ENCODE data around the gene AGA. TPM values are rescaled to one million over a fixed set of nuclear protein-coding genes. Genes with fewer than 3 reads are reported as not detected.

The AGA gene
- total and polyA plus RNA-seq, 9 donors = 8.9 to 25.0 (median 17.6) TPM

DNA sequence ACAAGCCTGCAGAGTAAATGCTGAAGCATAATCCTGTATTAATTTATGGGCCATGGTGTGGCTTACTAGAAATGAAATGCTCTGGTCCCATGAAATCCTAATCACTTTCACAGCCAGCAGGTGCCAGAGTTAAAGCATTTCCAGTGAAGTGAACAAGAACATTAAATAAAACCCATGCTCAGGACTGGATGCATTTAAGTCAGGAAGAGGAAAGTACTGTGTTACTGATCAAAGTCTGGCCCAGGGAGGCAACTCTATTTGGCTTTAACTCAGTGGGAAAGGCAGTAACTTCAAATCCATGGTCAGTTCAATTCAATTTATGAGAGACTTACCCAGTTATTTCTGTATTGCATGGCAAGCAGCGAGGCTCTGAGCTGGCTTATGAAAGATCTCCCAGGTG is 29.2 kb downstream of the AGA start:
- H3K27me3 ChIP-seq = no peaks in the 10 kb centered on the region
- no peak overlapping the region for H3K27ac ChIP-seq
- no peak overlapping the region for H3K4me3 ChIP-seq
- intact Hi-C loops (cut with DNase I) = no loop called here
- 88 to 97% (median 92%) methylated on average over 1 of the region's 1 CpG for WGBS, 3 donors
- no peaks in the 10 kb centered on the region for H3K9me3 ChIP-seq
- no peaks in the 10 kb centered on the region for H3K4me1 ChIP-seq (ENCODE audit: insufficient read depth)
- DNase-seq = no peak
- TF ChIP-seq EP300 (IDR thresholded peaks at IDR 0.05) (no peak), POLR2A (IDR thresholded peaks at IDR 0.05) (no peak)
- TF ChIP-seq, protein P1, sequence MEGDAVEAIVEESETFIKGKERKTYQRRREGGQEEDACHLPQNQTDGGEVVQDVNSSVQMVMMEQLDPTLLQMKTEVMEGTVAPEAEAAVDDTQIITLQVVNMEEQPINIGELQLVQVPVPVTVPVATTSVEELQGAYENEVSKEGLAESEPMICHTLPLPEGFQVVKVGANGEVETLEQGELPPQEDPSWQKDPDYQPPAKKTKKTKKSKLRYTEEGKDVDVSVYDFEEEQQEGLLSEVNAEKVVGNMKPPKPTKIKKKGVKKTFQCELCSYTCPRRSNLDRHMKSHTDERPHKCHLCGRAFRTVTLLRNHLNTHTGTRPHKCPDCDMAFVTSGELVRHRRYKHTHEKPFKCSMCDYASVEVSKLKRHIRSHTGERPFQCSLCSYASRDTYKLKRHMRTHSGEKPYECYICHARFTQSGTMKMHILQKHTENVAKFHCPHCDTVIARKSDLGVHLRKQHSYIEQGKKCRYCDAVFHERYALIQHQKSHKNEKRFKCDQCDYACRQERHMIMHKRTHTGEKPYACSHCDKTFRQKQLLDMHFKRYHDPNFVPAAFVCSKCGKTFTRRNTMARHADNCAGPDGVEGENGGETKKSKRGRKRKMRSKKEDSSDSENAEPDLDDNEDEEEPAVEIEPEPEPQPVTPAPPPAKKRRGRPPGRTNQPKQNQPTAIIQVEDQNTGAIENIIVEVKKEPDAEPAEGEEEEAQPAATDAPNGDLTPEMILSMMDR (IDR thresholded peaks at IDR 0.05) = no peak
- no peaks in the 10 kb centered on the region for H3K36me3 ChIP-seq

DNA sequence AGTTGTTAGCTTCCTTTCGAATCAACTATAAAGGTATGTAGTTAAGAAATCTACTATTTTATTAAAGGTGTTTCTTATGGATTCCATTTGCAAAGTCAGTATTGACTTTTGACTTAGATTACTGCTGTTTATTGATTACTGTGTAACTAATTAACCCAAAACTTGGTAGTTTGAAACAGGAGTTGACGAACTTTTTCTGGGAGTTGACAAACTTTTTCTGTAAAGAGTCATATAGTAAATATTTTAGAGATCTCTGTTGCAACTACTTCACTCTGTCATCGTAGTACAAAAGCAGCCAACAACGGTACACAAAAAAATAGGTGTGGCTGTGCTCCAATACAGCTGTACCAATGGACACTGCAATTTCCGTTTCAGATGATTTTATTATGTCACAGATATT is 30.2 kb downstream of the AGA start:
- Histone ChIP-seq H3K27ac (no peak overlapping the region), H3K9me3 (no peaks in the 10 kb centered on the region), H3K4me1 (ENCODE audit: insufficient read depth) (no peaks in the 10 kb centered on the region), H3K36me3 (no peaks in the 10 kb centered on the region), H3K27me3 (no peaks in the 10 kb centered on the region), H3K4me3 (no peak overlapping the region)
- no peak for DNase-seq
- 71 to 72% (median 72%) methylated on average over 5 of the region's 5 CpGs for WGBS, 3 donors
- TF ChIP-seq EP300 (IDR thresholded peaks at IDR 0.05) = no peak
- TF ChIP-seq POLR2A (IDR thresholded peaks at IDR 0.05) = no peak
- TF ChIP-seq, protein P1 (IDR thresholded peaks at IDR 0.05) = no peak
- intact Hi-C loops (cut with DNase I) = no loop called here

DNA sequence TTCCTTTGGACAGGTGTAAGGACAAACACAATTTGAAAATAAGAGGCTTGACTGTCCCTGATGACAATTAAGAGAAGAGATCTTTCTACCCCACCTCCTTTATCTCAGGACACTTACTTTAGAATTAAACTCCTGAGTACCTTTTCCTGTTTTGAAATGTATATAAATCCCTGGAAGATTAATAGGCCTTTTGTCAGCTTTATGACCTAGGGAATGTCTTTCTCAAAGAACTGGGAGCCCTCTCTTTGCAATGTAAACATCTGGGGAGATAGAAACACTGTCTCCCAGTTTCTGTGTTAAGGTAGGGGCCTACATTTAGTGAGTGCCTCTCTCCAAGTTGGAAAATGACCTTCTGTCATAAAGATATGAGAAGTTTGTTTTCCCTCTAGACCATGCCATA is 31.7 kb downstream of the AGA start:
- Histone ChIP-seq H3K27me3 (no peaks in the 10 kb centered on the region), H3K36me3 (no peaks in the 10 kb centered on the region), H3K4me1 (ENCODE audit: insufficient read depth) (no peaks in the 10 kb centered on the region), H3K9me3 (no peaks in the 10 kb centered on the region), H3K27ac (no peak overlapping the region), H3K4me3 (no peak overlapping the region)
- intact Hi-C loops (cut with DNase I) = no loop called here
- DNase-seq = no peak
- no peak for TF ChIP-seq EP300 (IDR thresholded peaks at IDR 0.05)
- TF ChIP-seq, protein P1 (IDR thresholded peaks at IDR 0.05) = no peak
- no peak for TF ChIP-seq POLR2A (IDR thresholded peaks at IDR 0.05)

DNA sequence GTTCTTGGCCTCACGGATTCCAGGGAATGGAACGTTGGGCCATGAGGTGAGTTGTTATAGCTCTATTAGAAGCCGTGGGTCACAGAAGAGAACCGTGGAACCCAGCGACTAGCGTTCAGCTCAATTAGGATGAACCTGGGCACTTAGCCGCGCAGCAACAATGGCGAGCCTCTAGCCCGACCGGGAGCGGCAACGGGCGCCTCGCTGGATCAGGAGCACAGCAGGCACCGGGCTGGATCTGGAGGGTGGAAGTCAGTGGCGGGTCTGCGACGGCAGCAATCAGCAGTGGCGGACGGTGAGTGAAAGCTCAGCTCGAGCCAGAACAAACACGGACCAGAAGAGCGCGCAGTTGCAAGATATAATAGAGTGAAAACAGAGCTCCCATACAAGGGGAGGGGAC is 34.2 kb downstream of the AGA start:
- no peaks in the 10 kb centered on the region for H3K27me3 ChIP-seq
- H3K27ac ChIP-seq = no peak overlapping the region
- intact Hi-C loops (cut with DNase I) = no loop called here
- no peaks in the 10 kb centered on the region for H3K36me3 ChIP-seq
- DNase-seq = no peak
- H3K9me3 ChIP-seq = no peaks in the 10 kb centered on the region
- no peak overlapping the region for H3K4me3 ChIP-seq
- WGBS, 3 donors = 94 to 96% (median 95%) methylated on average over 25 of the region's 25 CpGs
- H3K4me1 ChIP-seq (ENCODE audit: insufficient read depth) = no peaks in the 10 kb centered on the region
- TF ChIP-seq POLR2A (IDR thresholded peaks at IDR 0.05) (no peak), EP300 (IDR thresholded peaks at IDR 0.05) (no peak)
- TF ChIP-seq, protein P1 (IDR thresholded peaks at IDR 0.05) = no peak

DNA sequence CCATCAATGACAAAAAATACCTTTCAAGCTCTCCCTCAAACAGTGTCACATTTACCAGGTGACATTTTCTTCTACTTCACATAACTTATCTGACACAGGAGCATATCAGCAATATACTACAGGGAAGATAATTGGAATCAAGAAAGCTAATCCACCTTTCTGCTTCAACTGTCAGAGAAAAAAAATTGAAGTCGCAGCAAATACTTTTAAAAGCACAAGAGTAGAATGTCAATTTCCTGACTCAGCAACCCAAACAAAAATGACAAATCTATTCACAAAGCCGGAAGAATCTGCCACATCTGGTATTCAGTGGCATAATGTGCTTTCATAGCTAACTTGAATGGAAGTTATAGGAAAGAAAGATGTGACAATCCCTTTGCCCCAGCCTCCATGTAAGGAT is 36.7 kb downstream of the AGA start:
- WGBS, 3 donors = 72 to 82% (median 75%) methylated on average over 2 of the region's 2 CpGs
- TF ChIP-seq, protein P1 (IDR thresholded peaks at IDR 0.05) = no peak
- no peak for TF ChIP-seq POLR2A (IDR thresholded peaks at IDR 0.05)
- TF ChIP-seq EP300 (IDR thresholded peaks at IDR 0.05) = no peak
- H3K9me3 ChIP-seq = no peaks in the 10 kb centered on the region
- intact Hi-C loops (cut with DNase I) = no loop called here
- no peaks in the 10 kb centered on the region for H3K36me3 ChIP-seq
- H3K27me3 ChIP-seq = no peaks in the 10 kb centered on the region
- H3K27ac ChIP-seq = no peak overlapping the region
- no peaks in the 10 kb centered on the region for H3K4me1 ChIP-seq (ENCODE audit: insufficient read depth)
- H3K4me3 ChIP-seq = no peak overlapping the region
- DNase-seq = no peak

All from ovary (tissue), 9 donors.